NCI-H2227 (cell line): ENCODE results near the gene ADAR.

Experiments used
- DNase-seq: peaks from one replicate; lab custom pipeline; 2025; ENCODE audit not compliant: unreplicated experiment; lab: John Stamatoyannopoulos, UW

The ADAR gene

GRCh38 chr1:154533952-154534844 lies 73.8 kb downstream of the ADAR start:
- DNase-seq = peak; percentile 78
